ENCODE results near the gene TUBB3.
"Not testable (repeated sequence)": the region's sequence is repeated elsewhere in the genome, so short reads cannot be mapped to it uniquely, and the experiment has no call there.

The TUBB3 gene

GRCh38 chr16:89922477-89922883 is 662 bp upstream of the TUBB3 start:
- Histone ChIP-seq H3K27ac (ENCODE audit: low read length) (no peak overlapping the region), H3K9me3 (ENCODE audit: insufficient read depth, low read depth, low read length) (no peaks in the 10 kb centered on the region), H3K27me3 (ENCODE audit: insufficient read depth, low read length) (peaks cover 56% of the 10 kb centered on the region), H3K9ac (ENCODE audit: low read depth, low read length) (peak overlapping the region; percentile 74; the same call in 1 of the 2 replicates), H3K4me3 (ENCODE audit: low read length) (peak overlapping the region; percentile 68), H3K36me3 (ENCODE audit: insufficient read depth, low read depth, low read length) (0 out of 2 replicates have a peak, but pooled peaks cover under 1% of the 10 kb centered on the region), H3K4me1 (ENCODE audit: insufficient read depth, low read length) (peaks cover 10% of the 10 kb centered on the region)

GRCh38 chr16:89923640-89924296 is 626 bp downstream of the TUBB3 start:
- Histone ChIP-seq H3K36me3 (ENCODE audit: insufficient read depth, low read depth, low read length) (0 out of 2 replicates have a peak, but pooled peaks cover 4% of the 10 kb centered on the region), H3K27ac (ENCODE audit: low read length) (no peak overlapping the region), H3K4me3 (ENCODE audit: low read length) (peak overlapping the region; percentile 68), H3K27me3 (ENCODE audit: insufficient read depth, low read length) (peaks cover 46% of the 10 kb centered on the region), H3K9me3 (ENCODE audit: insufficient read depth, low read depth, low read length) (no peaks in the 10 kb centered on the region), H3K9ac (ENCODE audit: low read depth, low read length) (peak overlapping the region; percentile 32; the same call in 1 of the 2 replicates), H3K4me1 (ENCODE audit: insufficient read depth, low read length) (peaks cover 10% of the 10 kb centered on the region)

GRCh38 chr16:89924297-89924924 is 1.3 kb downstream of the TUBB3 start:
- H3K9ac ChIP-seq (ENCODE audit: low read depth, low read length), result no peak overlapping the region; the same call in 1 of the 2 replicates
- no peaks in the 10 kb centered on the region for H3K9me3 ChIP-seq (ENCODE audit: insufficient read depth, low read depth, low read length)
- H3K36me3 ChIP-seq (ENCODE audit: insufficient read depth, low read depth, low read length), result peaks cover 9% of the 10 kb centered on the region; the same call in 1 of the 2 replicates
- H3K4me1 ChIP-seq (ENCODE audit: insufficient read depth, low read length), result peaks cover 10% of the 10 kb centered on the region
- H3K4me3 ChIP-seq (ENCODE audit: low read length), result peak overlapping the region; percentile 68
- H3K27ac ChIP-seq (ENCODE audit: low read length), result no peak overlapping the region
- peaks cover 40% of the 10 kb centered on the region for H3K27me3 ChIP-seq (ENCODE audit: insufficient read depth, low read length)

GRCh38 chr16:89924925-89925307 is 1.8 kb downstream of the TUBB3 start:
- H3K36me3 ChIP-seq (ENCODE audit: insufficient read depth, low read depth, low read length), result peaks cover 14% of the 10 kb centered on the region; the same call in 1 of the 2 replicates
- peaks cover 35% of the 10 kb centered on the region for H3K27me3 ChIP-seq (ENCODE audit: insufficient read depth, low read length)
- no peaks in the 10 kb centered on the region for H3K9me3 ChIP-seq (ENCODE audit: insufficient read depth, low read depth, low read length)
- peaks cover 10% of the 10 kb centered on the region for H3K4me1 ChIP-seq (ENCODE audit: insufficient read depth, low read length)
- no peak overlapping the region; the same call in 1 of the 2 replicates for H3K9ac ChIP-seq (ENCODE audit: low read depth, low read length)
- no peak overlapping the region for H3K27ac ChIP-seq (ENCODE audit: low read length)
- H3K4me3 ChIP-seq (ENCODE audit: low read length), result peak overlapping the region; percentile 68

GRCh38 chr16:89925596-89926079 is 2.5 kb downstream of the TUBB3 start:
- Histone ChIP-seq H3K9ac (ENCODE audit: low read depth, low read length) (no peak overlapping the region; the same call in 1 of the 2 replicates), H3K27me3 (ENCODE audit: insufficient read depth, low read length) (peaks cover 27% of the 10 kb centered on the region), H3K9me3 (ENCODE audit: insufficient read depth, low read depth, low read length) (no peaks in the 10 kb centered on the region), H3K36me3 (ENCODE audit: insufficient read depth, low read depth, low read length) (peaks cover 16% of the 10 kb centered on the region; the same call in 1 of the 2 replicates), H3K4me1 (ENCODE audit: insufficient read depth, low read length) (peaks cover 10% of the 10 kb centered on the region), H3K4me3 (ENCODE audit: low read length) (peak overlapping the region; percentile 68), H3K27ac (ENCODE audit: low read length) (no peak overlapping the region)

GRCh38 chr16:89931305-89931896 is 8.3 kb downstream of the TUBB3 start:
- Histone ChIP-seq H3K27me3 (ENCODE audit: insufficient read depth, low read length) (no peaks in the 10 kb centered on the region), H3K9ac (ENCODE audit: low read depth, low read length) (no peak overlapping the region), H3K36me3 (ENCODE audit: insufficient read depth, low read depth, low read length) (peaks cover 64% of the 10 kb centered on the region), H3K4me3 (ENCODE audit: low read length) (no peak overlapping the region), H3K27ac (ENCODE audit: low read length) (no peak overlapping the region), H3K9me3 (ENCODE audit: insufficient read depth, low read depth, low read length) (no peaks in the 10 kb centered on the region), H3K4me1 (ENCODE audit: insufficient read depth, low read length) (no peaks in the 10 kb centered on the region)

GRCh38 chr16:89931964-89932363 is 8.8 kb downstream of the TUBB3 start:
- no peaks in the 10 kb centered on the region for H3K9me3 ChIP-seq (ENCODE audit: insufficient read depth, low read depth, low read length)
- peaks cover 64% of the 10 kb centered on the region for H3K36me3 ChIP-seq (ENCODE audit: insufficient read depth, low read depth, low read length)
- H3K27me3 ChIP-seq (ENCODE audit: insufficient read depth, low read length), result no peaks in the 10 kb centered on the region
- H3K4me1 ChIP-seq (ENCODE audit: insufficient read depth, low read length), result no peaks in the 10 kb centered on the region
- no peak overlapping the region for H3K27ac ChIP-seq (ENCODE audit: low read length)
- no peak overlapping the region for H3K4me3 ChIP-seq (ENCODE audit: low read length)
- H3K9ac ChIP-seq (ENCODE audit: low read depth, low read length), result no peak overlapping the region

- H3K27ac ChIP-seq (ENCODE audit: low read length); H3K9ac ChIP-seq (ENCODE audit: low read depth, low read length); H3K4me3 ChIP-seq (ENCODE audit: low read length); H3K9me3 ChIP-seq (ENCODE audit: insufficient read depth, low read depth, low read length); H3K4me1 ChIP-seq (ENCODE audit: insufficient read depth, low read length); H3K27me3 ChIP-seq (ENCODE audit: insufficient read depth, low read length): not testable (repeated sequence)
- H3K36me3 ChIP-seq (ENCODE audit: insufficient read depth, low read depth, low read length), result peaks cover 58% of the 10 kb centered on the region
These were observed 10.9 kb downstream of the TUBB3 start for GRCh38 chr16:89934019-89934418.

- no peaks in the 10 kb centered on the region for H3K4me1 ChIP-seq (ENCODE audit: insufficient read depth, low read length)
- no peak overlapping the region for H3K4me3 ChIP-seq (ENCODE audit: low read length)
- no peaks in the 10 kb centered on the region for H3K27me3 ChIP-seq (ENCODE audit: insufficient read depth, low read length)
- H3K9me3 ChIP-seq (ENCODE audit: insufficient read depth, low read depth, low read length), result no peaks in the 10 kb centered on the region
- H3K36me3 ChIP-seq (ENCODE audit: insufficient read depth, low read depth, low read length), result peaks cover 50% of the 10 kb centered on the region
- no peak overlapping the region for H3K27ac ChIP-seq (ENCODE audit: low read length)
- H3K9ac ChIP-seq (ENCODE audit: low read depth, low read length), result no peak overlapping the region
These were observed 11.7 kb downstream of the TUBB3 start for GRCh38 chr16:89934611-89935553.

GRCh38 chr16:89935620-89936019 is 12.5 kb downstream of the TUBB3 start:
- H3K4me3 ChIP-seq (ENCODE audit: low read length); H3K27me3 ChIP-seq (ENCODE audit: insufficient read depth, low read length); H3K27ac ChIP-seq (ENCODE audit: low read length); H3K9me3 ChIP-seq (ENCODE audit: insufficient read depth, low read depth, low read length); H3K4me1 ChIP-seq (ENCODE audit: insufficient read depth, low read length); H3K9ac ChIP-seq (ENCODE audit: low read depth, low read length): not testable (repeated sequence)
- H3K36me3 ChIP-seq (ENCODE audit: insufficient read depth, low read depth, low read length), result peaks cover 48% of the 10 kb centered on the region

GRCh38 chr16:89936034-89936433 is 12.9 kb downstream of the TUBB3 start:
- Histone ChIP-seq H3K9me3 (ENCODE audit: insufficient read depth, low read depth, low read length) (no peaks in the 10 kb centered on the region), H3K27ac (ENCODE audit: low read length) (no peak overlapping the region), H3K4me3 (ENCODE audit: low read length) (no peak overlapping the region), H3K4me1 (ENCODE audit: insufficient read depth, low read length) (no peaks in the 10 kb centered on the region), H3K27me3 (ENCODE audit: insufficient read depth, low read length) (no peaks in the 10 kb centered on the region), H3K9ac (ENCODE audit: low read depth, low read length) (no peak overlapping the region), H3K36me3 (ENCODE audit: insufficient read depth, low read depth, low read length) (peaks cover 46% of the 10 kb centered on the region)
